ENCODE measurements around the gene MAGEC1. TPM values are rescaled to one million over a fixed set of nuclear protein-coding genes. Genes with fewer than 3 reads are reported as not detected.
"Not testable (repeated sequence)": the region's sequence is repeated elsewhere in the genome, so short reads cannot be mapped to it uniquely, and the experiment has no call there.

The MAGEC1 gene, protein sequence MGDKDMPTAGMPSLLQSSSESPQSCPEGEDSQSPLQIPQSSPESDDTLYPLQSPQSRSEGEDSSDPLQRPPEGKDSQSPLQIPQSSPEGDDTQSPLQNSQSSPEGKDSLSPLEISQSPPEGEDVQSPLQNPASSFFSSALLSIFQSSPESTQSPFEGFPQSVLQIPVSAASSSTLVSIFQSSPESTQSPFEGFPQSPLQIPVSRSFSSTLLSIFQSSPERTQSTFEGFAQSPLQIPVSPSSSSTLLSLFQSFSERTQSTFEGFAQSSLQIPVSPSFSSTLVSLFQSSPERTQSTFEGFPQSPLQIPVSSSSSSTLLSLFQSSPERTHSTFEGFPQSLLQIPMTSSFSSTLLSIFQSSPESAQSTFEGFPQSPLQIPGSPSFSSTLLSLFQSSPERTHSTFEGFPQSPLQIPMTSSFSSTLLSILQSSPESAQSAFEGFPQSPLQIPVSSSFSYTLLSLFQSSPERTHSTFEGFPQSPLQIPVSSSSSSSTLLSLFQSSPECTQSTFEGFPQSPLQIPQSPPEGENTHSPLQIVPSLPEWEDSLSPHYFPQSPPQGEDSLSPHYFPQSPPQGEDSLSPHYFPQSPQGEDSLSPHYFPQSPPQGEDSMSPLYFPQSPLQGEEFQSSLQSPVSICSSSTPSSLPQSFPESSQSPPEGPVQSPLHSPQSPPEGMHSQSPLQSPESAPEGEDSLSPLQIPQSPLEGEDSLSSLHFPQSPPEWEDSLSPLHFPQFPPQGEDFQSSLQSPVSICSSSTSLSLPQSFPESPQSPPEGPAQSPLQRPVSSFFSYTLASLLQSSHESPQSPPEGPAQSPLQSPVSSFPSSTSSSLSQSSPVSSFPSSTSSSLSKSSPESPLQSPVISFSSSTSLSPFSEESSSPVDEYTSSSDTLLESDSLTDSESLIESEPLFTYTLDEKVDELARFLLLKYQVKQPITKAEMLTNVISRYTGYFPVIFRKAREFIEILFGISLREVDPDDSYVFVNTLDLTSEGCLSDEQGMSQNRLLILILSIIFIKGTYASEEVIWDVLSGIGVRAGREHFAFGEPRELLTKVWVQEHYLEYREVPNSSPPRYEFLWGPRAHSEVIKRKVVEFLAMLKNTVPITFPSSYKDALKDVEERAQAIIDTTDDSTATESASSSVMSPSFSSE
- total RNA-seq (ENCODE audit: low replicate concordance): not detected in 2 replicates

DNA sequence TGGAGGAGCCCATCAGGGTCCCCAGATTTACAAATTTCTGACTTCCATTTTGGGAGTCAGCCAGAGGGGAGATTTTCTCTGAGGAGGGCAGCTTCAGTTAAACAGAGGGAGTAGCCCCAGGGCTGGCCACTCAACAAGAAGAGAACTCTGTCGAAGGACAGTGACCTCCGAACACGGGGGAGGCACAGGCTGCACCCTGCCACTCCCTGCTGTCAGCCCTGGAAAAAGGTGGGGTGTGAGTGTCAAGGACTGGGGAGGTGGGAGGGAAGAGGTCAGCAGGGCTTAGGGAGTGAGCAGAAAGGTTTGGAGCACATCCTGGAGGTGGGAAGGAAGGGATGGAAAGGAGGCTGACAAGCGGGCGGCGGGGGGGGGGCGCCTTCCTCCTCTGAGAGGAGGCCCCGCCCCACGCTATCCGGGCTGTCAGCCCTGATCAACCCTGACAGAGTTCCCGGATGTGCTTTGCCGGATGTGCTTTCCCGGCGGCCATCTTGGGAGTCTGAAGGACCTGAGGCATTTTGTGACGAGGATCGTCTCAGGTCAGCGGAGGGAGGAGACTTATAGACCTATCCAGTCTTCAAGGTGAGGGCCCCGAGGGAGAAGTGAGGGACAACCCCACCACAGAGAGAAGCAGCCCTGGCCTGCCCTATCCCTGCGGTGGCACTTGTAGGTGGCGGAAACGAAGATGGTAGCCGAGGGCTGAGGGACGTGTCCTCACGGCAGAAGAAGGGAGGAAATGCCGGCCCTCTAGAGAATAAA lies at the start of gene MAGEC1:
TSS of gene MAGEC1 (plus strand) at position 495 of the 756 bp plus-strand sequence. CDS start 1,179 bp downstream, outside the sequence.
- TF ChIP-seq, protein P1, sequence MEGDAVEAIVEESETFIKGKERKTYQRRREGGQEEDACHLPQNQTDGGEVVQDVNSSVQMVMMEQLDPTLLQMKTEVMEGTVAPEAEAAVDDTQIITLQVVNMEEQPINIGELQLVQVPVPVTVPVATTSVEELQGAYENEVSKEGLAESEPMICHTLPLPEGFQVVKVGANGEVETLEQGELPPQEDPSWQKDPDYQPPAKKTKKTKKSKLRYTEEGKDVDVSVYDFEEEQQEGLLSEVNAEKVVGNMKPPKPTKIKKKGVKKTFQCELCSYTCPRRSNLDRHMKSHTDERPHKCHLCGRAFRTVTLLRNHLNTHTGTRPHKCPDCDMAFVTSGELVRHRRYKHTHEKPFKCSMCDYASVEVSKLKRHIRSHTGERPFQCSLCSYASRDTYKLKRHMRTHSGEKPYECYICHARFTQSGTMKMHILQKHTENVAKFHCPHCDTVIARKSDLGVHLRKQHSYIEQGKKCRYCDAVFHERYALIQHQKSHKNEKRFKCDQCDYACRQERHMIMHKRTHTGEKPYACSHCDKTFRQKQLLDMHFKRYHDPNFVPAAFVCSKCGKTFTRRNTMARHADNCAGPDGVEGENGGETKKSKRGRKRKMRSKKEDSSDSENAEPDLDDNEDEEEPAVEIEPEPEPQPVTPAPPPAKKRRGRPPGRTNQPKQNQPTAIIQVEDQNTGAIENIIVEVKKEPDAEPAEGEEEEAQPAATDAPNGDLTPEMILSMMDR (IDR thresholded peaks at IDR 0.05; ENCODE audit: insufficient read depth, low read length): no peak
- H3K4me3 ChIP-seq (ENCODE audit: low read depth, low read length): no peak within 1 kb of the TSS
- no peak for DNase-seq (ENCODE audit: low read depth)

DNA sequence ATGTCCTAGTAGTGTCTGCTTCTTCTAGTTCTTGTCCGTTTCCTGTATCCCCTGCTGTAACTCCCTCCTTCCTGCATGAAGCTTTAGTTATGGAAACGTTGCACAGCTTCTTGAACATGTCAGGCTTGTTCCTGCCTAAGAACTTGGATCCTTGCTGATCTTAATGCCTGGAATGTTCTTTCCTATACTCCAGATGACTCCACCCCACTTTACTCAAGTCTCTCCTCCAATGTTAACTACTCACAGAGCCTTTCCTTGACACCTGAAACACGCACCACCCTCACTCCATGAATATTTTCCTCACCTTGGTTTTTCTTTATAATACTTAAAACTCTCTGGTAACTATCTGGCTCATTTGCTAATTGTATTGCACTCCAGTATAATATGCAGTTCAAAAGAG lies 46.2 kb upstream of the MAGEC1 start:
- no peak overlapping the region for H3K4me3 ChIP-seq (ENCODE audit: low read depth, low read length)
- TF ChIP-seq, protein P1 (IDR thresholded peaks at IDR 0.05; ENCODE audit: insufficient read depth, low read length): no peak
- DNase-seq (ENCODE audit: low read depth): no peak

DNA sequence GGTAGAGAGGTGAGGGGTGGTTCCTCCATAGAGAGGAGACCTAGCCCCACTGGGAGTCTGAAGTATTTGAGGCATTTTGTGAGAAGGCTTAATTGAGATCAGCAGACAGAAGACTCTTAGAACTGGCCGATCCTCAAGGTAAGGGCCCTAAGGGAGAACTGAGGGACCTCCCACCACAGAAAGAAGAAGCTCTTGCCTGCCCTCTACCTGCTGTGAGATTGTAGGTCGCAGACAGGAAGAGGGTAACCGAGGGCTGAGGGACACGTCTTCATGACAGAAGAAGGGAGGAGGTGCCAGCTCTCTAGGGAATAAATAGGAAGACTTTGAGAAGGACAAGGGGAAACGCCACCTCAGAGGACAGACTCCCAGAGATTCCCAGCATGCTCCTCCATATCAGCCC lies 24.1 kb upstream of the MAGEC1 start:
- DNase-seq (ENCODE audit: low read depth): no peak
- H3K4me3 ChIP-seq (ENCODE audit: low read depth, low read length): no peak overlapping the region
- TF ChIP-seq, protein P1 (IDR thresholded peaks at IDR 0.05; ENCODE audit: insufficient read depth, low read length): no peak

DNA sequence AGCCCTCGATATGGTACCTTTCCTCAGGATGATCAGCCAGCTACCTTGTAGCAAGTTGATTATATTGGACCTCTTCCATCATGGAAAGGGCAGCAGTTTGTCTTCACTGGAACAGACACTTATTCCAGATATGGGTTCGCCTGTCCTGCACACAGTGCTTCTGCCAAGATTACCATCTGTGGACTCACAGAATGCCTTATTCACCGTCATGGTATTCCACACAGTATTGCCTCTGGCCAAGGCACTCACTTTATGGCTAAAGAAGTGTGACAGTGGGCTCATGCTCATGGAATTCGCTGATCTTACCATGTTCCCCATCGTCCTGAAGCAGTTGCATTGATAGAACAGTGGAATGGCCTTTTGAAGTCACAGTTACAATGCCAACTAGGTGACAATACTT lies 14.9 kb upstream of the MAGEC1 start:
- DNase-seq (ENCODE audit: low read depth); H3K4me3 ChIP-seq (ENCODE audit: low read depth, low read length): not testable (repeated sequence)

DNA sequence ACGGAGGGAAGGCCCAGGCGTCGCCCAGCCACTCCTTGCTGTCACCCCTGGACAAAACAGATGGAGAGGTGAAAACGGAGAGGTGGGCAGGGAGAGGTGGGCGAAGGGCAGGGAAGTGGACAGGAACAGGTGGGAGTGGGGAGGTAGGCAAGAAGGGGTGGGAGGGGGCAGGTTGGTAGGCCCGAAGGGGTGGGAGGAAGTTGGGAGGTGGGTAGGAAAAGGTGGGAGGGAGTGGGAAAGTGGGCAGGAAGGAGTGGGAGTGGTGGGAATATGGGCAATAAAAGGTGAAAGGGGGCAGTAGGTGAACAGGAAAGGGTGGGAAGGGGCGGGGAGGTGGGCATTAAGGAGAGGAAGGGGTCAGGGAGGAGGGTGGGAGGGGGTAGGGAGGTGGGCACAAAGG lies 9.0 kb upstream of the MAGEC1 start:
- DNase-seq (ENCODE audit: low read depth): no peak
- TF ChIP-seq, protein P1 (IDR thresholded peaks at IDR 0.05; ENCODE audit: insufficient read depth, low read length): no peak
- no peak overlapping the region for H3K4me3 ChIP-seq (ENCODE audit: low read depth, low read length)

DNA sequence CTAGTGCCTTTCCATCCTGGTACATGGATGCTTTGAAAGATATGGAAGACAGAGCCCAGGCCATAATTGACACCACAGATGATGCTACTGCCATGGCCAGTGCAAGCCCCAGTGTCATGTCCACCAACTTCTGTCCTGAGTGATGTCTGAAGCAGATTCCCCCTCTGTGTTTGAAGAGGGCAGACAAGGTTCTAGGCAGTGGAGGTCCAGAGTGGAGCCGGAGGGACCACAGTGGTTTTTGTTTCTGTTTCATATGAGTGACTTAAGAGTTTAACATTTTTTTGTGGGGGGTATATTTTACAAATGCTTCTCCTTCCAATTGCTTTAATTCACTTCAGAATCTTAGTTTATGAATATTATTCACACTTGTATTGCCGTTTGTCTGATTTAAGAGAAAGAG lies 6.0 kb upstream of the MAGEC1 start:
- no peak for DNase-seq (ENCODE audit: low read depth)
- TF ChIP-seq, protein P1 (IDR thresholded peaks at IDR 0.05; ENCODE audit: insufficient read depth, low read length): no peak

More for the DNA sequence above, 6.0 kb upstream of the MAGEC1 start:
- no peak overlapping the region for H3K4me3 ChIP-seq (ENCODE audit: low read depth, low read length)

Data from fibroblast of the aortic adventitia (primary cell).